Activated naive CD8-positive, alpha-beta T cell treated with anti-CD3 and anti-CD28 coated beads for 36 hours (primary cell): ENCODE measurements around the gene MPIG6B. TPM values are rescaled to one million over a fixed set of nuclear protein-coding genes. Genes with fewer than 3 reads are reported as not detected.
A peak's percentile ranks its signal among the peaks of the same experiment; 100 is the strongest.

ENCODE experiments used
- DNase-seq: peaks from one replicate; pipeline ENCODE4 v3.0.0; 2021
- H3K27ac Mint-ChIP-seq: one replicate; pipeline ENCODE4 v1.8.0; 2022; ENCODE audit warnings: mild to moderate bottlenecking, moderate library complexity, mixed read lengths
- H3K27me3 Mint-ChIP-seq: one replicate; pipeline ENCODE4 v1.8.0; 2022; ENCODE audit warnings: mild to moderate bottlenecking, mixed read lengths
- H3K36me3 Mint-ChIP-seq: one replicate; pipeline ENCODE4 v1.8.0; 2021; ENCODE audit warnings: mild to moderate bottlenecking, mixed read lengths
- H3K4me1 Mint-ChIP-seq: one replicate; pipeline ENCODE4 v1.8.0; 2021; ENCODE audit warnings: mixed read lengths
- H3K4me3 Mint-ChIP-seq: one replicate; pipeline ENCODE4 v1.8.0; 2022; ENCODE audit warnings: mild to moderate bottlenecking, moderate library complexity, mixed read lengths
- H3K9me3 Mint-ChIP-seq: one replicate; pipeline ENCODE4 v1.8.0; 2022; ENCODE audit warnings: mixed read lengths
- total RNA-seq, 2 experiments: library from RNA; stranded (reverse); gene quantifications; one replicate each; pipeline ENCODE4 v1.2.3, GENCODE V29; 2021

MPIG6B gene
- total RNA-seq, 2 experiments from 2014 or later = 0.16 to 0.56 TPM

GRCh38 chr6:31736768-31737314 lies 13.7 kb downstream of the MPIG6B start:
- H3K27me3 Mint-ChIP-seq = no peaks in the 10 kb centered on the region
- peaks cover 45% of the 10 kb centered on the region for H3K36me3 Mint-ChIP-seq
- H3K4me3 Mint-ChIP-seq = peak overlapping the region; percentile 93
- H3K9me3 Mint-ChIP-seq = no peaks in the 10 kb centered on the region
- peak overlapping the region; percentile 89 for H3K27ac Mint-ChIP-seq
- peaks cover 57% of the 10 kb centered on the region for H3K4me1 Mint-ChIP-seq
- no peak for DNase-seq

DNA sequence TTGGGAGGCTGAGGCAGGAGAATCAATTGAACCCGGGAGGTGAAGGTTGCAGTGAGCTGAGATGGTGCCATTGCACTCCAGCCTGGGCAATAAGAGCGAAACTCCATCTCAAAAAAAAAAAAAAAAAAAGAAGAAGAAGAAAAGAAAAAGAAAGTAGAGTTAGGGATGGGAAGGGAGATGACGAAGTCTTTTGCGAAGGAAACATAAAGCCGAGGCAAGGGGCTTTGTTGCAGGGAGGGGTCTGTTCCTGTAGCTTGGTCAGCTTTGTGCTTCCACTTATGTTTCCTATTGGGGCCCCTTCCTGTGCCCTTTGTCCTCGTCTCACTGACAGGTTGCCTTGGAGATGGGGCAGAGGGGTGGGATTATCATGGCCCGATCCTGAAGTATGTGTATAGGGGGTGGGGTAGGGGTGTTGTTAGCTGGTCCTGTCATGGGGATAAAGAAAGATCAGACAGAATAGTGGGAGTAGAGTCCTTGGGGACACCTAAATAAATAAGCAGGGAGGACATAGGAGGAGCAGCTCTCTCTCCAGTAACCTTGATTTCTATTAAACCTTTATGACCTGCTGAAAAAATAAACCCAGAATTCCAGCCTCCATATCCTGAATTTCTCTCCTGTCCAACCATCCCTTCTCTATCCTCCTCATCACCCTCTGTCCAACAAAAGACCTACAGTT lies 14.3 kb downstream of the MPIG6B start:
- H3K4me3 Mint-ChIP-seq = peak overlapping the region; percentile 93
- peak overlapping the region; percentile 89 for H3K27ac Mint-ChIP-seq
- no peaks in the 10 kb centered on the region for H3K27me3 Mint-ChIP-seq
- peaks cover 47% of the 10 kb centered on the region for H3K36me3 Mint-ChIP-seq
- H3K9me3 Mint-ChIP-seq = no peaks in the 10 kb centered on the region
- DNase-seq = no peak
- H3K4me1 Mint-ChIP-seq = peaks cover 54% of the 10 kb centered on the region

GRCh38 chr6:31737991-31738979 lies 15.1 kb downstream of the MPIG6B start:
- peak overlapping the region; percentile 93 for H3K4me3 Mint-ChIP-seq
- H3K4me1 Mint-ChIP-seq = peaks cover 51% of the 10 kb centered on the region
- H3K9me3 Mint-ChIP-seq = no peaks in the 10 kb centered on the region
- peaks cover 53% of the 10 kb centered on the region for H3K36me3 Mint-ChIP-seq
- no peaks in the 10 kb centered on the region for H3K27me3 Mint-ChIP-seq
- peak; percentile 60 for DNase-seq
- peak overlapping the region; percentile 89 for H3K27ac Mint-ChIP-seq

DNA sequence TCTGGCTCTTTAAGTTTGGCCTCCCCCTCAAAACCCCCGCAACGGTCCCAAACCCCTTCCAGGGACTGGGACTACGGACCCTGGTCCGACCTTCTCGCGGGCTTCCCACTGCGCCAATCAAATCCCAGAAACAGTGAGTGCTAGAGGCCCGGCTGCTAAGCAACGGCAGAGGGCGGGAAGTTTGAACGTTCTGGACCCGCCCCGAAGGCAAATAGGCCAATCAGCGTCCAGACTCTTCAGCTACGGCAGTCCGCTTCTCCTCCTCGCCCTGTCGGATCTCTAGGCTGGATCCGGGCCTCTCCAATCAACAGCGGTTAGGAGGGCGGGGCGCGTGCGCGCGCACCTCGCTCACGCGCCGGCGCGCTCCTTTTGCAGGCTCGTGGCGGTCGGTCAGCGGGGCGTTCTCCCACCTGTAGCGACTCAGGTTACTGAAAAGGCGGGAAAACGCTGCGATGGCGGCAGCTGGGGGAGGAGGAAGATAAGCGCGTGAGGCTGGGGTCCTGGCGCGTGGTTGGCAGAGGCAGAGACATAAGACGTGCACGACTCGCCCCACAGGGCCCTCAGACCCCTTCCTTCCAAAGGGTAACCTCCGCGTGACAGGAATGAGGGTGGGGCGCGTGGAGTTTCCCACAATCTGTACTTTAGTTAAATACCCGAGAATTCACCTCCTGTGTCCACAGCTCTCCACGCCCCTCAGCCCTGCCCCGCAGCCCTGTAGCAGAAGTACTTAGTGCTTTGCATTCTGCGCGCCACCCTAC lies 16.6 kb downstream of the MPIG6B start, which contains the start of gene MSH5:
MSH5 (plus strand) TSS at position 367 of the 758 bp plus-strand sequence. CDS start 462 bp downstream, outside the sequence.
- Mint-ChIP-seq H3K4me3 (peak within 1 kb of the TSS; percentile 93), H3K27ac (peak within 1 kb of the TSS; percentile 89), H3K27me3 (no peaks in the 10 kb centered on the region), H3K4me1 (peaks cover 42% of the 10 kb centered on the region), H3K9me3 (no peaks in the 10 kb centered on the region), H3K36me3 (peaks cover 51% of the 10 kb centered on the region)
- DNase-seq = peak; percentile 97

DNA sequence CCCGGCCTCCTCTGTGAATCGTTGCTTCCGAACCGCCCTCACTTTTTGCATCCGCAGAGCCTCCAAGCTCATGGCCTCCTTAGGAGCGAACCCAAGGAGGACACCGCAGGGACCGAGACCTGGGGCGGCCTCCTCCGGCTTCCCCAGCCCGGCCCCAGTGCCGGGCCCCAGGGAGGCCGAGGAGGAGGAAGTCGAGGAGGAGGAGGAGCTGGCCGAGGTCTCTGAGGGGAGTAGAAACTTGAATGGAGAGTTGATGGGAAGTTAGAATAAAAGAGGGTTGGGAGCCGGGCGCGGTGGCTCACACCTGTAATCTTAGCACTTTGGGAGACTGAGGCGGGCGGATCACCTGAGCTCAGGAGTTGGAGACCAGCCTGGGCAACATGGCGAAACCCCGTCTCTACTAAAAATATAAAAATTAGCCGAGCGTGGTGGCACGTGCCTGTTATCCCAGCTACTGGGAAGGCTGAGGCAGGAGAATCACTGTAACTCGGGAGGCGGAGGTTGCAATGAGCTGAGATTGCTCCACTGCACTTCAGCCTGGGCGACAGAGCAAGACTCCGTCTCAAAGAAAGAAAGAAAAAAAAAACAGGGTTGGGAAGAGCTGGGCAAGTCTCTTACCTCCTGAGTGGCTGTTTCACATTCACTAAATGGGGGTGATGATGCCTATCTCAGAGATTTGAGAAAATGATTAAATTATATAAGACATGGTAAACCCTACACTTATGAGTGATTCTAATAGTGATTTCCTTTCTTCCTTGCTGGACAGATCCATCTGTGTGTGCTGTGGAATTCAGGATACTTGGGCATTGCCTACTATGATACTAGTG lies 17.4 kb downstream of the MPIG6B start:
- Mint-ChIP-seq H3K9me3 (no peaks in the 10 kb centered on the region), H3K4me3 (peak overlapping the region; percentile 90), H3K36me3 (peaks cover 50% of the 10 kb centered on the region), H3K4me1 (peaks cover 44% of the 10 kb centered on the region), H3K27ac (peak overlapping the region; percentile 89), H3K27me3 (no peaks in the 10 kb centered on the region)
- DNase-seq = peak; percentile 45

DNA sequence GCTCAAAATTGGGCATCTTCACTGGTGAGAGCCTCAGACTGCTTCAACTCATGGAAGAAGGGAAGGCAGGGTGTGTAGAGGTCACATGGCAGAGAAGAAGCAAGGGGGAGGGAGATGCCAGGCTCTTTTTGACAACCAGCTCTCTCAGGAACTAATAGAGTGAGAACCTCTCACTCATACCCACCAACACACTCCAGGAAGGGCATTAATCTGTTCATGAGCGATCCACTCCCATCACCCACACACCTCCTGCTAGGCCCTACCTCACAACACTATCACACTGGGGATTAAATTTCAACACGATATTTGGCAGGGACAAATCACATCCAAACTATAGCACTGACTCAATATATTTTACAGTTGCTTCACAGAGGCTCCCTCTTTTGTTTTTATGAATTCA lies 18.6 kb downstream of the MPIG6B start:
- H3K9me3 Mint-ChIP-seq = no peaks in the 10 kb centered on the region
- no peak for DNase-seq
- H3K27me3 Mint-ChIP-seq = no peaks in the 10 kb centered on the region
- H3K36me3 Mint-ChIP-seq = peaks cover 51% of the 10 kb centered on the region
- H3K4me3 Mint-ChIP-seq = peak overlapping the region; percentile 90
- H3K4me1 Mint-ChIP-seq = peaks cover 41% of the 10 kb centered on the region
- peak overlapping the region; percentile 61 for H3K27ac Mint-ChIP-seq

DNA sequence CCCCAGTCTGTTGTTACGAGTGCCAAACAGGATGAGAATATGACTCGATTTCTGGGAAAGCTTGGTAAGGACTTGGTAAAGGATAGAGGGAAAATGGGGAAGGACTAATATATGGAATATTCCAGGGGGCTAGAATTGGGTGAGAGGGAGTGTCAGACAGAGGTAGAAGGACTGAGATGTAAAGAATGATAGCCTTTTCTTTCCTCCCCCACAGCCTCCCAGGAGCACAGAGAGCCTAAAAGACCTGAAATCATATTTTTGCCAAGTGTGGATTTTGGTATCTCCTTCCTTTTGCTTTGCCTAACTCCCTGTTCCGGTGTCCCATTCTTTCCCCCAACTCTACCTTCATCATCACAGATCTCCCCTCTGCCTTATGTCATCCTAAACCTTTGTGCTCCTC lies 19.7 kb downstream of the MPIG6B start:
- Mint-ChIP-seq H3K27ac (no peak overlapping the region), H3K27me3 (no peaks in the 10 kb centered on the region), H3K9me3 (no peaks in the 10 kb centered on the region), H3K36me3 (peaks cover 59% of the 10 kb centered on the region), H3K4me3 (no peak overlapping the region), H3K4me1 (peaks cover 31% of the 10 kb centered on the region)
- DNase-seq = no peak

- no peak overlapping the region for H3K4me3 Mint-ChIP-seq
- H3K9me3 Mint-ChIP-seq = no peaks in the 10 kb centered on the region
- no peaks in the 10 kb centered on the region for H3K27me3 Mint-ChIP-seq
- no peak overlapping the region for H3K27ac Mint-ChIP-seq
- no peak for DNase-seq
- peaks cover 67% of the 10 kb centered on the region for H3K36me3 Mint-ChIP-seq
- peaks cover 16% of the 10 kb centered on the region for H3K4me1 Mint-ChIP-seq
Observed at GRCh38 chr6:31744422-31744821, 21.2 kb downstream of the MPIG6B start.

DNA sequence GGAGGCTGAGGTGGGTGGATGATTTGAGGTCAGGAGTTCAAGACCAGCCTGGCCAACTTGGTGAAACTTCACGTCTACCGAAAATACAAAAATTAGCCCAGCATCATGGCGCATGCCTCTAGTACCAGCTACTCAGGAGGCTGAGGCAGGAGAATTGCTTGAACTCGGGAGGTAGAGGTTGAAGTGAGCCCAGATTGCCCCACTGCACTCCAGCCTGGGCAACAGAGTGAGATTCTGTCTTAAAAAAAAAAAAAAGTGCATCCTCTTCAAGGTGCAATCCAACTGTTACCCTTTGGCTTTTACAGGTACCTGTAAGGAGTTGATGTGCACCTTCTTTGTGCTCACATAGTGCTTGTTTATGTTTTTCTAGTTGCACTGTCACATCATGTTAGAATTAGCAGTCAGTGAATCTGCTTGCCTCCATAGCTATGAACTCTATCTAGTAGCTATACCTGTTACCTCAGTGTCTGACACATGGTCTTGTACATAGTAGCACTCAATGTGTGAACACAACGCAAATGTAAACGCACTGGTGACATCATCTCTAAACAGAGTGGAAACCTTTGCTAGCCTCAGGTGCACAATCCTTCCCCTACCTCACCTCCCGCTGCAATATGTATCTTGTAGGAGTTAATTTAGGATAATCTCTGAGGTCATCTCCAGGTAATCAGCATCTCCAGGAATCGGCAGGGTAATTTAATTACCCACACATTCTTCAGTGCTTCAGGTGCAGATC lies 26.3 kb downstream of the MPIG6B start:
- Mint-ChIP-seq H3K9me3 (no peaks in the 10 kb centered on the region), H3K36me3 (peaks cover 31% of the 10 kb centered on the region), H3K4me1 (peaks cover 2% of the 10 kb centered on the region), H3K27me3 (no peaks in the 10 kb centered on the region), H3K4me3 (no peak overlapping the region), H3K27ac (no peak overlapping the region)
- no peak for DNase-seq

- peaks cover 24% of the 10 kb centered on the region for H3K36me3 Mint-ChIP-seq
- no peaks in the 10 kb centered on the region for H3K9me3 Mint-ChIP-seq
- H3K27ac Mint-ChIP-seq = no peak overlapping the region
- no peak overlapping the region for H3K4me3 Mint-ChIP-seq
- no peaks in the 10 kb centered on the region for H3K4me1 Mint-ChIP-seq
- H3K27me3 Mint-ChIP-seq = no peaks in the 10 kb centered on the region
- no peak for DNase-seq
Observed at GRCh38 chr6:31750411-31751022, 27.3 kb downstream of the MPIG6B start.

GRCh38 chr6:31752739-31753319 lies 29.7 kb downstream of the MPIG6B start:
- peaks cover 13% of the 10 kb centered on the region for H3K36me3 Mint-ChIP-seq
- no peak overlapping the region for H3K4me3 Mint-ChIP-seq
- H3K9me3 Mint-ChIP-seq = no peaks in the 10 kb centered on the region
- DNase-seq = no peak
- H3K27me3 Mint-ChIP-seq = no peaks in the 10 kb centered on the region
- H3K4me1 Mint-ChIP-seq = no peaks in the 10 kb centered on the region
- H3K27ac Mint-ChIP-seq = no peak overlapping the region

DNA sequence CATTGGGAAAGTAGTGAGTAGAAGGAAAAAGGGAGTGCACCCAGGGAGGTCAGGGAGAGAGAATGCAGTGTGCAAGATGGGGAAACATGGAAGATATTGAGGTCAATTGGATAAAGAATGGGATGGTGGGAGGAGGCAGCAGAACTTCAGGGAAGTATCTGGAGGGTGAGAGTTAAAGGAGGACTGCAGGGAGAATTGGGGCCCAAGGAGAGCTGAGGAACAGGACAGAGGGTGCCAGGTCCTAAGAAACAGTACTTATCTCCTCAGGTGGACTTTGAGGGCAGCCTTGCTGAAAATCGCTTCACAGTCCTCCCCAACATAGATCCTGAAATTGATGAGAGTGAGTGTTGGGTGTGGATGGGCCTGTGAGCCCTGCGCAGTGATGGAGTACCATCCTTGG lies 35.1 kb downstream of the MPIG6B start:
- Mint-ChIP-seq H3K27ac (no peak overlapping the region), H3K9me3 (no peaks in the 10 kb centered on the region), H3K4me1 (no peaks in the 10 kb centered on the region), H3K27me3 (no peaks in the 10 kb centered on the region), H3K36me3 (peaks cover 35% of the 10 kb centered on the region), H3K4me3 (no peak overlapping the region)
- DNase-seq = no peak

DNA sequence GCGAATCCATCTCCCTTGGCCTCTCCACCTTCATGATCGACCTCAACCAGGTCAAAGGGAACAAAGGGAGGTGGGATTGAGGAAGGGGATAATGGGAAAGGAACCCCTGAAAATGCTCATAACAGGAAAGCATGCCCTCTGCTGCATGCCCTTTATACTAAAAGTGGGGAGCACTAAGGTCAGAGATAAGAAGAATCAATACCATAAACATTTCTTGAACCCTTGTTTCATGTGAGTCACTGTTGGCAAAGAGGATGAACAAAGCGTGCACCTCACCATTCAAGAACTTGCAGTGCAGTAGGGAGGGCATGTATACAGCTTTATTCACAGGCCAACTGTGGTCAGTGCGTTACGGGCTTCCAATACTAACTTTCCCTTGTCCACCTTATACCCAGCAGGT lies 37.6 kb downstream of the MPIG6B start:
- no peak for DNase-seq
- Mint-ChIP-seq H3K27ac (no peak overlapping the region), H3K4me1 (no peaks in the 10 kb centered on the region), H3K9me3 (no peaks in the 10 kb centered on the region), H3K27me3 (no peaks in the 10 kb centered on the region), H3K4me3 (no peak overlapping the region), H3K36me3 (peaks cover 47% of the 10 kb centered on the region)
